GM19467 (cell line): ENCODE results near the gene ATP10B.
"Not testable (repeated sequence)": the region's sequence is repeated elsewhere in the genome, so short reads cannot be mapped to it uniquely, and the experiment has no call there.

Experiments
- ATAC-seq: cut with Tn5 transposase; IDR thresholded peaks from one replicate; pipeline ENCODE4 v1.9.1; 2021; ENCODE audit warnings: mild to moderate bottlenecking, moderate library complexity; ENCODE audit not compliant: unreplicated experiment

The ATP10B gene

GRCh38 chr5:160824301-160825001 lies 27.6 kb downstream of the ATP10B start:
- no peak for ATAC-seq

GRCh38 chr5:160812996-160813395 lies 39.0 kb downstream of the ATP10B start:
- not testable (repeated sequence) for ATAC-seq

GRCh38 chr5:160805376-160805775 lies 46.6 kb downstream of the ATP10B start:
- no peak for ATAC-seq

- no peak for ATAC-seq
These were observed 49.4 kb downstream of the ATP10B start for GRCh38 chr5:160802592-160802991.

GRCh38 chr5:160800375-160801275 lies 51.4 kb downstream of the ATP10B start:
- ATAC-seq: no peak

- ATAC-seq: no peak
These were observed 52.8 kb downstream of the ATP10B start for GRCh38 chr5:160799184-160799583.

- ATAC-seq: no peak
These were observed 55.0 kb downstream of the ATP10B start for GRCh38 chr5:160797020-160797419.

- no peak for ATAC-seq
These were observed 58.5 kb downstream of the ATP10B start for GRCh38 chr5:160793530-160793899.

- no peak for ATAC-seq
These were observed 59.1 kb downstream of the ATP10B start for GRCh38 chr5:160792732-160793529.

- no peak for ATAC-seq
These were observed 59.7 kb downstream of the ATP10B start for GRCh38 chr5:160792281-160792680.

GRCh38 chr5:160789219-160789859 lies 62.7 kb downstream of the ATP10B start:
- ATAC-seq: no peak

- no peak for ATAC-seq
These were observed 63.8 kb downstream of the ATP10B start for GRCh38 chr5:160788102-160788660.

- ATAC-seq: no peak
These were observed 64.8 kb downstream of the ATP10B start for GRCh38 chr5:160787240-160787639.

- ATAC-seq: no peak
These were observed 77.2 kb downstream of the ATP10B start for GRCh38 chr5:160774666-160775315.

- no peak for ATAC-seq
These were observed 78.2 kb downstream of the ATP10B start for GRCh38 chr5:160773646-160774410.

- no peak for ATAC-seq
These were observed 79.2 kb downstream of the ATP10B start for GRCh38 chr5:160772854-160773253.

- no peak for ATAC-seq
These were observed 81.3 kb downstream of the ATP10B start for GRCh38 chr5:160770718-160771117.

GRCh38 chr5:160769301-160769700 lies 82.7 kb downstream of the ATP10B start:
- ATAC-seq: no peak

- ATAC-seq: no peak
These were observed 84.9 kb downstream of the ATP10B start for GRCh38 chr5:160767062-160767461.
